Activated CD4-positive, alpha-beta memory T cell treated with anti-CD3 and anti-CD28 coated beads, Interleukin-2, amount 10 ng/mL, durations not matched to agents 7 days and 5 days (primary cell): ENCODE results near the gene TSGA10. TPM values are rescaled to one million over a fixed set of nuclear protein-coding genes. Genes with fewer than 3 reads are reported as not detected.
"Not testable (repeated sequence)": the region's sequence is repeated elsewhere in the genome, so short reads cannot be mapped to it uniquely, and the experiment has no call there.

Experiments
- CTCF ChIA-PET: fragments of 350-600 bp; sonication (Branson Sonifier 250); formaldehyde crosslinking; loops from one replicate; lab custom pipeline; 2021; ENCODE audit warnings: antibody characterized with exemption, inconsistent platforms; lab: Charles Lee
- POLR2A ChIA-PET: fragments of 350-600 bp; sonication (Branson Sonifier 250); formaldehyde crosslinking; loops from one replicate; lab custom pipeline; 2021; ENCODE audit warnings: antibody characterized with exemption; lab: Charles Lee
- DNase-seq: peaks from one replicate; pipeline ENCODE4 v3.0.0-alpha.2; 2020
- H3K27ac Mint-ChIP-seq: one replicate; pipeline ENCODE4 v1.8.0; 2021; ENCODE audit warnings: mild to moderate bottlenecking, mixed read lengths
- H3K27me3 Mint-ChIP-seq: one replicate; pipeline ENCODE4 v1.8.0; 2021; ENCODE audit warnings: mixed read lengths
- H3K36me3 Mint-ChIP-seq: one replicate; pipeline ENCODE4 v1.8.0; 2021; ENCODE audit warnings: low read depth, mixed read lengths
- H3K4me1 Mint-ChIP-seq: one replicate; pipeline ENCODE4 v1.8.0; 2021; ENCODE audit warnings: mixed read lengths
- H3K4me3 Mint-ChIP-seq: one replicate; pipeline ENCODE4 v1.8.0; 2021; ENCODE audit warnings: mild to moderate bottlenecking, mixed read lengths
- H3K9me3 Mint-ChIP-seq: one replicate; pipeline ENCODE4 v1.8.0; 2021; ENCODE audit warnings: mixed read lengths
- total RNA-seq, 2 experiments: library from RNA; stranded (reverse); gene quantifications; one replicate each; pipeline ENCODE4 v1.2.3, GENCODE V29; 2021

TSGA10 gene
- 1 to 10 TPM; 3.7 to 5.4 TPM for total RNA-seq

GRCh38 chr2:99154643-99155536 is at the start of gene TSGA10, which contains the start of gene LIPT1:
TSGA10 (minus strand) TSS chr2:99154942; CDS start chr2:99109439, 45,503 bp downstream.
LIPT1 (plus strand) TSS chr2:99154967; CDS start chr2:99161958, 6,991 bp downstream.
- H3K4me3 Mint-ChIP-seq: no peak within 1 kb of the TSS
- no peaks in the 10 kb centered on the region for H3K27me3 Mint-ChIP-seq
- H3K27ac Mint-ChIP-seq: peak within 1 kb of the TSS; percentile 72
- H3K36me3 Mint-ChIP-seq: peaks cover 19% of the 10 kb centered on the region
- H3K9me3 Mint-ChIP-seq: no peaks in the 10 kb centered on the region
- peaks cover 29% of the 10 kb centered on the region for H3K4me1 Mint-ChIP-seq
- peak; percentile 93 for DNase-seq
- ChIA-PET CTCF (interaction anchor here (1.2 to 4.5 kb wide), 4 partner anchors 13 to 25 kb away, joined by 3 to 23 read pairs (median 8); partner anchors contain the start of gene C2orf15), POLR2A (interaction anchor here (0.6 to 4.7 kb wide), 16 partner anchors 9 to 546 kb away, joined by 3 to 32 read pairs (median 4); partner anchors contain the start of genes C2orf15, COA5, MITD1 and MRPL30)

GRCh38 chr2:99201959-99202678 is 47.4 kb upstream of the TSGA10 start:
- ChIA-PET POLR2A (no interaction called here), CTCF (interaction anchor here (1.2 kb wide), 1 partner anchor 23 kb away, joined by 3 read pairs; no protein-coding TSS in a partner anchor)
- peaks cover 5% of the 10 kb centered on the region for H3K9me3 Mint-ChIP-seq
- no peak overlapping the region for H3K27ac Mint-ChIP-seq
- H3K4me1 Mint-ChIP-seq: no peaks in the 10 kb centered on the region
- no peak for DNase-seq
- H3K27me3 Mint-ChIP-seq: no peaks in the 10 kb centered on the region
- no peak overlapping the region for H3K4me3 Mint-ChIP-seq
- peaks cover 8% of the 10 kb centered on the region for H3K36me3 Mint-ChIP-seq

GRCh38 chr2:99200076-99200800 is 45.5 kb upstream of the TSGA10 start:
- Mint-ChIP-seq H3K27ac (no peak overlapping the region), H3K4me3 (no peak overlapping the region), H3K9me3 (no peaks in the 10 kb centered on the region), H3K36me3 (peaks cover 18% of the 10 kb centered on the region), H3K4me1 (no peaks in the 10 kb centered on the region), H3K27me3 (no peaks in the 10 kb centered on the region)
- DNase-seq: no peak
- ChIA-PET CTCF (no interaction called here), POLR2A (no interaction called here)

- Mint-ChIP-seq H3K36me3 (peaks cover 22% of the 10 kb centered on the region), H3K4me1 (no peaks in the 10 kb centered on the region), H3K27me3 (no peaks in the 10 kb centered on the region), H3K4me3 (no peak overlapping the region), H3K9me3 (no peaks in the 10 kb centered on the region), H3K27ac (no peak overlapping the region)
- ChIA-PET CTCF (no interaction called here), POLR2A (no interaction called here)
- no peak for DNase-seq
These were observed 43.5 kb upstream of the TSGA10 start for GRCh38 chr2:99198103-99198841.

- H3K36me3 Mint-ChIP-seq: peaks cover 52% of the 10 kb centered on the region
These were observed 37.6 kb upstream of the TSGA10 start for GRCh38 chr2:99192364-99192763.

GRCh38 chr2:99190548-99190947 is 35.8 kb upstream of the TSGA10 start:
- Mint-ChIP-seq H3K4me1 (peaks cover 4% of the 10 kb centered on the region), H3K9me3 (no peaks in the 10 kb centered on the region), H3K27ac (no peak overlapping the region), H3K36me3 (peaks cover 43% of the 10 kb centered on the region), H3K4me3 (no peak overlapping the region), H3K27me3 (no peaks in the 10 kb centered on the region)
- no peak for DNase-seq
- ChIA-PET CTCF (interaction anchor here (0.7 kb wide), 1 partner anchor 250 kb away, joined by 3 read pairs; no protein-coding TSS in a partner anchor), POLR2A (interaction anchor here (1.4 kb wide), 1 partner anchor 10 kb away, joined by 3 read pairs; no protein-coding TSS in a partner anchor)

More at GRCh38 chr2:99192364-99192763, 37.6 kb upstream of the TSGA10 start:
- H3K9me3 Mint-ChIP-seq, H3K4me1 Mint-ChIP-seq, CTCF ChIA-PET, H3K27me3 Mint-ChIP-seq, POLR2A ChIA-PET, DNase-seq, H3K27ac Mint-ChIP-seq, H3K4me3 Mint-ChIP-seq: not testable (repeated sequence)

- Mint-ChIP-seq H3K27me3 (no peaks in the 10 kb centered on the region), H3K36me3 (peaks cover 36% of the 10 kb centered on the region), H3K9me3 (no peaks in the 10 kb centered on the region), H3K4me1 (peaks cover 7% of the 10 kb centered on the region), H3K4me3 (no peak overlapping the region), H3K27ac (no peak overlapping the region)
- POLR2A ChIA-PET: no interaction called here
- no peak for DNase-seq
- CTCF ChIA-PET: no interaction called here
These were observed 33.6 kb upstream of the TSGA10 start for GRCh38 chr2:99188357-99188756.

- H3K36me3 Mint-ChIP-seq: peaks cover 25% of the 10 kb centered on the region
- no peak overlapping the region for H3K27ac Mint-ChIP-seq
- no peak for DNase-seq
- ChIA-PET CTCF (no interaction called here), POLR2A (no interaction called here)
- peaks cover 12% of the 10 kb centered on the region for H3K4me1 Mint-ChIP-seq
- no peaks in the 10 kb centered on the region for H3K9me3 Mint-ChIP-seq
- H3K27me3 Mint-ChIP-seq: no peaks in the 10 kb centered on the region
- no peak overlapping the region for H3K4me3 Mint-ChIP-seq
These were observed 32.3 kb upstream of the TSGA10 start for GRCh38 chr2:99187011-99187410.

- DNase-seq: no peak
- Mint-ChIP-seq H3K9me3 (no peaks in the 10 kb centered on the region), H3K27me3 (no peaks in the 10 kb centered on the region), H3K27ac (no peak overlapping the region), H3K36me3 (peaks cover 20% of the 10 kb centered on the region), H3K4me1 (peaks cover 25% of the 10 kb centered on the region), H3K4me3 (no peak overlapping the region)
- POLR2A ChIA-PET: no interaction called here
- CTCF ChIA-PET: interaction anchor here (1.6 kb wide), 1 partner anchor 152 kb away, joined by 4 read pairs; the partner anchor contains the start of gene TXNDC9
These were observed 30.1 kb upstream of the TSGA10 start for GRCh38 chr2:99184811-99185210.

GRCh38 chr2:99183025-99183424 is 28.3 kb upstream of the TSGA10 start:
- ChIA-PET CTCF (no interaction called here), POLR2A (interaction anchor here (3.6 kb wide), 1 partner anchor 153 kb away, joined by 36 read pairs; the partner anchor contains the start of genes EIF5B and TXNDC9)
- Mint-ChIP-seq H3K36me3 (peaks cover 12% of the 10 kb centered on the region), H3K27ac (no peak overlapping the region), H3K4me1 (peaks cover 40% of the 10 kb centered on the region), H3K4me3 (no peak overlapping the region), H3K9me3 (no peaks in the 10 kb centered on the region), H3K27me3 (no peaks in the 10 kb centered on the region)
- DNase-seq: no peak

GRCh38 chr2:99181624-99182000 is 26.9 kb upstream of the TSGA10 start:
- peak overlapping the region; percentile 97 for H3K4me3 Mint-ChIP-seq
- peaks cover 19% of the 10 kb centered on the region for H3K36me3 Mint-ChIP-seq
- CTCF ChIA-PET: interaction anchor here (0.8 to 2.2 kb wide), 2 partner anchors 41 to 155 kb away, joined by 3 to 19 read pairs; partner anchors contain the start of genes EIF5B and TXNDC9
- H3K4me1 Mint-ChIP-seq: peaks cover 45% of the 10 kb centered on the region
- no peaks in the 10 kb centered on the region for H3K9me3 Mint-ChIP-seq
- POLR2A ChIA-PET: interaction anchor here (0.6 to 3.6 kb wide), 8 partner anchors 13 to 742 kb away, joined by 3 to 36 read pairs (median 10); partner anchors contain the start of genes C2orf15, EIF5B, LIPT1 and REV1
- H3K27me3 Mint-ChIP-seq: no peaks in the 10 kb centered on the region
- no peak for DNase-seq
- H3K27ac Mint-ChIP-seq: peak overlapping the region; percentile 88
